ENCODE measurements around the gene RAI1.

Gene RAI1

DNA sequence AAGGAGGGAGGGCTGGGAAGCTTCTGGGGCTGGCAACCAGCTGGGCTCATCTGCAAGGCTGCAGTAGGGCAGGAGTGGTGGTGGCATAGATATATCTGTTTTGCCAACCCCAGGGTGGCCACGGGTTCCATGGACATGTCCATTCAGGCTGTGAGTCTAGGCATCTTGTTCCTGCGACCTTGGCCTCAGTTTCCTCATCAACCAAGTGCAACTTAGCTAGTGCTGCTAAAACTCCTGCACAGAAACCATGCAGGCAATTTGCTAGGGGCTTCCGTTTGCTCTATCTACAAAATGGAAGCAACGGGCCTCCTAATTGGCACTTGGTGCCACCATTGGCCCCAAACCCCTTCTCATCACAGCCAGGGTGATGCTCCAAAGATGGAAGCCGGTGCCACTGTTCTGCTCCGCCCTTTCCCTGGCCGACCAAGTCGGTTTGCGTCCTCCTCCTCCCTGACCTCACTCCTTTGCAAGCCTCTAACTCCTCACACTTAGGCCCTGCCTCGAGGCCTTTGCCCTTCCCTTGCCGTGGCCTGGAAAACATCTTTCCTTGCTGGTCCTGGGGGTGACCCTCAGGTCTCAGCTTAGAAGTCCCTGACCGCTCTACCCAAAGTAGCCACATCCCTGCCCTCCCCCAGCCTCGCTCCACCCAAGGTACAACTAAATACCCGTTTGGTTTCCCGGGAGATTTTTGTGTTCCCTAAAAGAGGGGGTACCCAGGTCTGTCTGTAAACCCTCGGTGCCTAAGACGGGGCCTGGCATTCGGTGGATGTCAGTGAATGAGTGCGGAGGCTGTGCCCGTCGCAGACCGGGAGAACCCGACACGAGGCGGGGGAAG, 154.4 kb downstream of the RAI1 start:
- H3K9ac ChIP-seq (ENCODE audit: insufficient read length), result peak overlapping the region; percentile 98
- TF ChIP-seq POLR2AphosphoS5 (IDR thresholded peaks at IDR 0.05; ENCODE audit: borderline replicate concordance, low read depth, low read length) (no peak), EZH2 (IDR thresholded peaks at IDR 0.05) (no peak), FOXP2 (optimal IDR thresholded peaks at IDR 0.05; ENCODE audit: control extremely low read depth, extremely low read length, insufficient read depth) (no peak)
- DNase-seq (ENCODE audit: low read depth, low spot score), result no peak
- H3K36me3 ChIP-seq (ENCODE audit: insufficient read depth, low read length), result peaks cover 16% of the 10 kb centered on the region; the same call in 1 of the 2 replicates
- peak overlapping the region; percentile 77 for H3K27ac ChIP-seq
- peak overlapping the region; percentile 92 for H3K4me3 ChIP-seq
- no peaks in the 10 kb centered on the region for H3K9me3 ChIP-seq (ENCODE audit: low read depth, low read length)

- Histone ChIP-seq H3K4me3 (peak overlapping the region; percentile 92), H3K9me3 (ENCODE audit: low read depth, low read length) (no peaks in the 10 kb centered on the region), H3K27ac (peak overlapping the region; percentile 94), H3K36me3 (ENCODE audit: insufficient read depth, low read length) (peaks cover 16% of the 10 kb centered on the region; the same call in 1 of the 2 replicates), H3K9ac (ENCODE audit: insufficient read length) (peak overlapping the region; percentile 98)
- TF ChIP-seq EZH2 (IDR thresholded peaks at IDR 0.05) (no peak), POLR2AphosphoS5 (IDR thresholded peaks at IDR 0.05; ENCODE audit: borderline replicate concordance, low read depth, low read length) (peak; percentile 79)
- DNase-seq (ENCODE audit: low read depth, low spot score), result no peak
Measured at GRCh38 chr17:17836250-17836817, 155.1 kb downstream of the RAI1 start.

DNA sequence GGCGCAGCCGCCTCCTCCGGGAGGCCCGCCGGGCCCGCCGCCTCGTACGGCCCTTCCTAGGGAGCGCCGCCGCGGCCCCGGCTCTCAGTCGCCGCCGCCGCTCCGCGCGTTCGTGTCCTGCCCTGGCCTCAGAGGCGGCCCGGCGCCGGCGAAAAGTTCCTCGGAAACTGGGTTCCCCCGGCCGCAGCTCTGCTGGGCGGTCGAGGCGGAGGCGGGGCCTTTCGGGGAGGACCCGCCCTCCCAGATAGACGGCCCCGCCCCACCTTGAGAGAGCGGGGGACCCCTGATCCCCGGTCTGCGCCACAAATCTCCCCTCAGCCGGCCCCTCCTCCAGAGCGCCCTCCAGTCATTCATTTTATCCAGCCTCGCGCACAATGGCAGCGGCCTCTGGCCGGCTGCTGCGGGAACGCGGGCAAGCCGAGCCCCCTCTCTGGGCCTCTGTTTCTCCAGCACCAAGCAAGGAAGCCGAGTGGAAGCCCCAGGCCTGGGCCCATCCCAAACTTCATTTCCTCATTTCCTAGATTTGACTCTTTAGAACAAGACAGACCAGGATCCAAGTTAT, 155.6 kb downstream of the RAI1 start, which contains the start of gene SREBF1:
Gene SREBF1, minus strand, starts transcription at position 169 of the 562 bp plus-strand sequence. CDS start 169 bp downstream, outside the sequence.
- H3K36me3 ChIP-seq (ENCODE audit: insufficient read depth, low read length), result peaks cover 12% of the 10 kb centered on the region; the same call in 1 of the 2 replicates
- DNase-seq (ENCODE audit: low read depth, low spot score), result no peak
- TF ChIP-seq EZH2 (IDR thresholded peaks at IDR 0.05) (no peak), POLR2AphosphoS5 (IDR thresholded peaks at IDR 0.05; ENCODE audit: borderline replicate concordance, low read depth, low read length) (no peak), FOXP2 (optimal IDR thresholded peaks at IDR 0.05; ENCODE audit: control extremely low read depth, extremely low read length, insufficient read depth) (no peak)
- peak within 1 kb of the TSS; percentile 92 for H3K4me3 ChIP-seq
- H3K9me3 ChIP-seq (ENCODE audit: low read depth, low read length), result no peaks in the 10 kb centered on the region
- peak within 1 kb of the TSS; percentile 94 for H3K27ac ChIP-seq
- H3K9ac ChIP-seq (ENCODE audit: insufficient read length), result peak within 1 kb of the TSS; percentile 98

DNA sequence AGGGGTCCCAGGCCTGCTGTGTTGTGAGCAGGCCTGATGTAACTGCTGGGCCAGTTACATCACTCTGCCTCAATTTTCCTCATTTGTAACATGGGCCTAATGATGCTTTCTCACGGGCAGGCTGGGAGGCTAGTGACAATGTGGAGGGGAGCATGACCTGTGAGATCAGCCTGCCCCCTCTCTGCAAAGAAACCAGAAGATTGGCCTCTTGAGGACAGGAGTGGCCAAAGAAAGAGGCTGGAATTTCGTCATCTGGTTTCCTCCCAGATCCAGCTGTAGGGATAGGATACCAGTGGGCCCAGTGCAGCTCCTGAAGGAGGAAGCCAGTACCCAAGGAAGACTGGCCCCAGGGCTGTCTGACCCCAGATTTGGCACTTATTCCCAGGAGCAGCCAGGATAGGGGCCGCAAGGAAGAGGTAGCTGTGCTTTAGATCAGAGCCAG, 156.1 kb downstream of the RAI1 start:
- Histone ChIP-seq H3K4me3 (peak overlapping the region; percentile 92), H3K27ac (peak overlapping the region; percentile 94)
- DNase-seq (ENCODE audit: low read depth, low spot score), result no peak

GRCh38 chr17:17837966-17838962, 157.0 kb downstream of the RAI1 start:
- H3K9me3 ChIP-seq (ENCODE audit: low read depth, low read length), result no peaks in the 10 kb centered on the region
- DNase-seq (ENCODE audit: low read depth, low spot score), result no peak
- peaks cover 6% of the 10 kb centered on the region; the same call in 1 of the 2 replicates for H3K36me3 ChIP-seq (ENCODE audit: insufficient read depth, low read length)
- H3K9ac ChIP-seq (ENCODE audit: insufficient read length), result peak overlapping the region; percentile 98
- peak overlapping the region; percentile 94 for H3K27ac ChIP-seq
- peak overlapping the region; percentile 32; the same call in 1 of the 2 replicates for H3K4me3 ChIP-seq
- TF ChIP-seq EZH2 (IDR thresholded peaks at IDR 0.05) (no peak), POLR2AphosphoS5 (IDR thresholded peaks at IDR 0.05; ENCODE audit: borderline replicate concordance, low read depth, low read length) (no peak), FOXP2 (optimal IDR thresholded peaks at IDR 0.05; ENCODE audit: control extremely low read depth, extremely low read length, insufficient read depth) (no peak)

More for the DNA sequence above, 156.1 kb downstream of the RAI1 start:
- H3K9me3 ChIP-seq (ENCODE audit: low read depth, low read length), result no peaks in the 10 kb centered on the region
- TF ChIP-seq FOXP2 (optimal IDR thresholded peaks at IDR 0.05; ENCODE audit: control extremely low read depth, extremely low read length, insufficient read depth) (no peak), POLR2AphosphoS5 (IDR thresholded peaks at IDR 0.05; ENCODE audit: borderline replicate concordance, low read depth, low read length) (no peak), EZH2 (IDR thresholded peaks at IDR 0.05) (no peak)
- peaks cover 7% of the 10 kb centered on the region; the same call in 1 of the 2 replicates for H3K36me3 ChIP-seq (ENCODE audit: insufficient read depth, low read length)
- H3K9ac ChIP-seq (ENCODE audit: insufficient read length), result peak overlapping the region; percentile 98

- Histone ChIP-seq H3K27ac (no peak overlapping the region; the same call in 1 of the 2 replicates), H3K4me3 (no peak overlapping the region), H3K36me3 (ENCODE audit: insufficient read depth, low read length) (peaks cover 5% of the 10 kb centered on the region; the same call in 1 of the 2 replicates), H3K9ac (ENCODE audit: insufficient read length) (no peak overlapping the region), H3K9me3 (ENCODE audit: low read depth, low read length) (no peaks in the 10 kb centered on the region)
- no peak for DNase-seq (ENCODE audit: low read depth, low spot score)
- TF ChIP-seq POLR2AphosphoS5 (IDR thresholded peaks at IDR 0.05; ENCODE audit: borderline replicate concordance, low read depth, low read length) (peak; percentile 15; the same call in 1 of the 2 replicates), FOXP2 (optimal IDR thresholded peaks at IDR 0.05; ENCODE audit: control extremely low read depth, extremely low read length, insufficient read depth) (no peak)
Measured at GRCh38 chr17:17839791-17840707, 158.8 kb downstream of the RAI1 start.
